ENCODE measurements around the gene GSG1L.

Gene GSG1L

GRCh38 chr16:27767971-27768591 lies 295.4 kb downstream of the GSG1L start:
- DNase-seq, result no peak

- DNase-seq, result no peak
Observed at GRCh38 chr16:27767081-27767480, 296.4 kb downstream of the GSG1L start.

- no peak for DNase-seq
Observed at GRCh38 chr16:27766236-27766925, 297.1 kb downstream of the GSG1L start.

GRCh38 chr16:27764869-27765675 lies 298.4 kb downstream of the GSG1L start:
- DNase-seq, result no peak

- no peak for DNase-seq
Observed at GRCh38 chr16:27764427-27764826, 299.1 kb downstream of the GSG1L start.

- no peak for DNase-seq
Observed at GRCh38 chr16:27762441-27762840, 301.1 kb downstream of the GSG1L start.

GRCh38 chr16:27761816-27762215 lies 301.7 kb downstream of the GSG1L start:
- DNase-seq, result no peak

GRCh38 chr16:27760789-27761176 lies 302.7 kb downstream of the GSG1L start:
- DNase-seq, result no peak

GRCh38 chr16:27759967-27760788 lies 303.3 kb downstream of the GSG1L start:
- no peak for DNase-seq

GRCh38 chr16:27759301-27759871 lies 304.1 kb downstream of the GSG1L start:
- no peak for DNase-seq

- DNase-seq, result no peak
Observed at GRCh38 chr16:27758544-27758943, 305.0 kb downstream of the GSG1L start.

- DNase-seq, result no peak
Observed at GRCh38 chr16:27756206-27756970, 307.1 kb downstream of the GSG1L start.

GRCh38 chr16:27754788-27755690 lies 308.5 kb downstream of the GSG1L start:
- DNase-seq, result no peak

GRCh38 chr16:27753563-27753962 lies 310.0 kb downstream of the GSG1L start:
- DNase-seq, result no peak

GRCh38 chr16:27752241-27752640 lies 311.3 kb downstream of the GSG1L start:
- no peak for DNase-seq

- DNase-seq, result no peak
Observed at GRCh38 chr16:27751676-27752075, 311.8 kb downstream of the GSG1L start.

- DNase-seq, result no peak
Observed at GRCh38 chr16:27751233-27751632, 312.3 kb downstream of the GSG1L start.

- no peak for DNase-seq
Observed at GRCh38 chr16:27749946-27750345, 313.6 kb downstream of the GSG1L start.

- DNase-seq, result no peak
Observed at GRCh38 chr16:27749547-27749875, 314.0 kb downstream of the GSG1L start.

- no peak for DNase-seq
Observed at GRCh38 chr16:27748868-27749546, 314.5 kb downstream of the GSG1L start.
